Measurements from ENCODE around the gene CNGA2. TPM values are rescaled to one million over a fixed set of nuclear protein-coding genes. Genes with fewer than 3 reads are reported as not detected.

CNGA2 gene
- total and polyA plus RNA-seq, 9 of the 15 experiments (the other 6 are each of a cell fraction or from before 2014, with no cell fraction given), result not detected

DNA sequence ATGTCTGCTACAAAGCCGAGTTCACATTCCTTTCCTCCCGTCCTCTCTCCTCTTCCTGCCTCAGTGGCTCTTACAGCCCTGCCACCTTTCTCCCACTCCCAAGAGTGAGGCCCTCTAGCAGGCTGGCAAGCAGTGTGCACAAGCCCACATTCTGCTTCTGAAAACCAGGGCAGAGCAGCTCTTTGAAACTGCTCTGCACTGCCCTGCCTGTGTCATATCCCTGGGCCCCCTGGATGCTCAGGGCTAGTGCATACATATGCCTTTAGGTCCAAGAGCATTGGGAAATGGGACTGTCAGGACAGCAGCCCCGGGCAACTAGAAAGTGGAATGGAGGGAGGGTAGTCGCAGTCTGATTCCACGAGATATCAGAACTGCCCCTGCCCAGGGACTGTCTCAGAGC, 42.4 kb downstream of the CNGA2 start:
- intact Hi-C loops (cut with micrococcal nuclease), result no loop called here
- FAIRE-seq, result no peak
- TF ChIP-seq TOE1 (IDR thresholded peaks at IDR 0.05; ENCODE audit: borderline replicate concordance), result no peak
- TF ChIP-seq TOE1 (CRISPR knock-in tag; IDR thresholded peaks at IDR 0.05; ENCODE audit: borderline replicate concordance, low read depth), result no peak
- TF ChIP-seq ZNF311 (CRISPR knock-in tag; IDR thresholded peaks at IDR 0.05), result no peak
- TF ChIP-seq IFI16 (CRISPR knock-in tag; IDR thresholded peaks at IDR 0.05), result no peak
- TF ChIP-seq, protein P1, sequence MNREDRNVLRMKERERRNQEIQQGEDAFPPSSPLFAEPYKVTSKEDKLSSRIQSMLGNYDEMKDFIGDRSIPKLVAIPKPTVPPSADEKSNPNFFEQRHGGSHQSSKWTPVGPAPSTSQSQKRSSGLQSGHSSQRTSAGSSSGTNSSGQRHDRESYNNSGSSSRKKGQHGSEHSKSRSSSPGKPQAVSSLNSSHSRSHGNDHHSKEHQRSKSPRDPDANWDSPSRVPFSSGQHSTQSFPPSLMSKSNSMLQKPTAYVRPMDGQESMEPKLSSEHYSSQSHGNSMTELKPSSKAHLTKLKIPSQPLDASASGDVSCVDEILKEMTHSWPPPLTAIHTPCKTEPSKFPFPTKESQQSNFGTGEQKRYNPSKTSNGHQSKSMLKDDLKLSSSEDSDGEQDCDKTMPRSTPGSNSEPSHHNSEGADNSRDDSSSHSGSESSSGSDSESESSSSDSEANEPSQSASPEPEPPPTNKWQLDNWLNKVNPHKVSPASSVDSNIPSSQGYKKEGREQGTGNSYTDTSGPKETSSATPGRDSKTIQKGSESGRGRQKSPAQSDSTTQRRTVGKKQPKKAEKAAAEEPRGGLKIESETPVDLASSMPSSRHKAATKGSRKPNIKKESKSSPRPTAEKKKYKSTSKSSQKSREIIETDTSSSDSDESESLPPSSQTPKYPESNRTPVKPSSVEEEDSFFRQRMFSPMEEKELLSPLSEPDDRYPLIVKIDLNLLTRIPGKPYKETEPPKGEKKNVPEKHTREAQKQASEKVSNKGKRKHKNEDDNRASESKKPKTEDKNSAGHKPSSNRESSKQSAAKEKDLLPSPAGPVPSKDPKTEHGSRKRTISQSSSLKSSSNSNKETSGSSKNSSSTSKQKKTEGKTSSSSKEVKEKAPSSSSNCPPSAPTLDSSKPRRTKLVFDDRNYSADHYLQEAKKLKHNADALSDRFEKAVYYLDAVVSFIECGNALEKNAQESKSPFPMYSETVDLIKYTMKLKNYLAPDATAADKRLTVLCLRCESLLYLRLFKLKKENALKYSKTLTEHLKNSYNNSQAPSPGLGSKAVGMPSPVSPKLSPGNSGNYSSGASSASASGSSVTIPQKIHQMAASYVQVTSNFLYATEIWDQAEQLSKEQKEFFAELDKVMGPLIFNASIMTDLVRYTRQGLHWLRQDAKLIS (CRISPR knock-in tag; IDR thresholded peaks at IDR 0.05), result no peak
- no peak for TF ChIP-seq ZBTB7A (IDR thresholded peaks at IDR 0.05; ENCODE audit: borderline replicate concordance, control insufficient read depth, low read depth, low read length)
- TF ChIP-seq, protein P2, sequence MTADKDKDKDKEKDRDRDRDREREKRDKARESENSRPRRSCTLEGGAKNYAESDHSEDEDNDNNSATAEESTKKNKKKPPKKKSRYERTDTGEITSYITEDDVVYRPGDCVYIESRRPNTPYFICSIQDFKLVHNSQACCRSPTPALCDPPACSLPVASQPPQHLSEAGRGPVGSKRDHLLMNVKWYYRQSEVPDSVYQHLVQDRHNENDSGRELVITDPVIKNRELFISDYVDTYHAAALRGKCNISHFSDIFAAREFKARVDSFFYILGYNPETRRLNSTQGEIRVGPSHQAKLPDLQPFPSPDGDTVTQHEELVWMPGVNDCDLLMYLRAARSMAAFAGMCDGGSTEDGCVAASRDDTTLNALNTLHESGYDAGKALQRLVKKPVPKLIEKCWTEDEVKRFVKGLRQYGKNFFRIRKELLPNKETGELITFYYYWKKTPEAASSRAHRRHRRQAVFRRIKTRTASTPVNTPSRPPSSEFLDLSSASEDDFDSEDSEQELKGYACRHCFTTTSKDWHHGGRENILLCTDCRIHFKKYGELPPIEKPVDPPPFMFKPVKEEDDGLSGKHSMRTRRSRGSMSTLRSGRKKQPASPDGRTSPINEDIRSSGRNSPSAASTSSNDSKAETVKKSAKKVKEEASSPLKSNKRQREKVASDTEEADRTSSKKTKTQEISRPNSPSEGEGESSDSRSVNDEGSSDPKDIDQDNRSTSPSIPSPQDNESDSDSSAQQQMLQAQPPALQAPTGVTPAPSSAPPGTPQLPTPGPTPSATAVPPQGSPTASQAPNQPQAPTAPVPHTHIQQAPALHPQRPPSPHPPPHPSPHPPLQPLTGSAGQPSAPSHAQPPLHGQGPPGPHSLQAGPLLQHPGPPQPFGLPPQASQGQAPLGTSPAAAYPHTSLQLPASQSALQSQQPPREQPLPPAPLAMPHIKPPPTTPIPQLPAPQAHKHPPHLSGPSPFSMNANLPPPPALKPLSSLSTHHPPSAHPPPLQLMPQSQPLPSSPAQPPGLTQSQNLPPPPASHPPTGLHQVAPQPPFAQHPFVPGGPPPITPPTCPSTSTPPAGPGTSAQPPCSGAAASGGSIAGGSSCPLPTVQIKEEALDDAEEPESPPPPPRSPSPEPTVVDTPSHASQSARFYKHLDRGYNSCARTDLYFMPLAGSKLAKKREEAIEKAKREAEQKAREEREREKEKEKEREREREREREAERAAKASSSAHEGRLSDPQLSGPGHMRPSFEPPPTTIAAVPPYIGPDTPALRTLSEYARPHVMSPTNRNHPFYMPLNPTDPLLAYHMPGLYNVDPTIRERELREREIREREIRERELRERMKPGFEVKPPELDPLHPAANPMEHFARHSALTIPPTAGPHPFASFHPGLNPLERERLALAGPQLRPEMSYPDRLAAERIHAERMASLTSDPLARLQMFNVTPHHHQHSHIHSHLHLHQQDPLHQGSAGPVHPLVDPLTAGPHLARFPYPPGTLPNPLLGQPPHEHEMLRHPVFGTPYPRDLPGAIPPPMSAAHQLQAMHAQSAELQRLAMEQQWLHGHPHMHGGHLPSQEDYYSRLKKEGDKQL (CRISPR knock-in tag; IDR thresholded peaks at IDR 0.05; ENCODE audit: borderline replicate concordance), result no peak
- TF ChIP-seq HMG20A (CRISPR knock-in tag; conservative IDR thresholded peaks at IDR 0.05), result no peak
- TF ChIP-seq, protein P3, sequence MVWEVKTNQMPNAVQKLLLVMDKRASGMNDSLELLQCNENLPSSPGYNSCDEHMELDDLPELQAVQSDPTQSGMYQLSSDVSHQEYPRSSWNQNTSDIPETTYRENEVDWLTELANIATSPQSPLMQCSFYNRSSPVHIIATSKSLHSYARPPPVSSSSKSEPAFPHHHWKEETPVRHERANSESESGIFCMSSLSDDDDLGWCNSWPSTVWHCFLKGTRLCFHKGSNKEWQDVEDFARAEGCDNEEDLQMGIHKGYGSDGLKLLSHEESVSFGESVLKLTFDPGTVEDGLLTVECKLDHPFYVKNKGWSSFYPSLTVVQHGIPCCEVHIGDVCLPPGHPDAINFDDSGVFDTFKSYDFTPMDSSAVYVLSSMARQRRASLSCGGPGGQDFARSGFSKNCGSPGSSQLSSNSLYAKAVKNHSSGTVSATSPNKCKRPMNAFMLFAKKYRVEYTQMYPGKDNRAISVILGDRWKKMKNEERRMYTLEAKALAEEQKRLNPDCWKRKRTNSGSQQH (CRISPR knock-in tag; IDR thresholded peaks at IDR 0.05), result no peak
- TF ChIP-seq ADNP (tag; IDR thresholded peaks at IDR 0.05), result no peak
- no peak for TF ChIP-seq FOXK1 (CRISPR knock-in tag; IDR thresholded peaks at IDR 0.05; ENCODE audit: borderline replicate concordance)
- no peak for TF ChIP-seq NFRKB (IDR thresholded peaks at IDR 0.05; ENCODE audit: low read depth)
- no peak for TF ChIP-seq MAFG (tag; conservative IDR thresholded peaks at IDR 0.05)

More for the DNA sequence above, 42.4 kb downstream of the CNGA2 start:
- ATAC-seq (no peak), DNase-seq (ENCODE audit: extremely low read depth in 1 of 4, low spot score in 3 of 4) (no peak)
- H3K9me1 ChIP-seq (ENCODE audit: control insufficient read depth, insufficient read depth, low read length), result no peaks in the 10 kb centered on the region
- no peaks in the 10 kb centered on the region for H3K36me3 ChIP-seq (ENCODE audit: control insufficient read depth, insufficient read depth, low read length)
- BruUV-seq (replicated peaks), result no TSS peak
- H3K79me2 ChIP-seq (ENCODE audit: control insufficient read depth, insufficient read depth, low read length), result no peaks in the 10 kb centered on the region
- peaks cover 8 to 46% of the 10 kb centered on the region in 2 experiments; a peak in 3 of 5 replicates for H3K27me3 ChIP-seq (ENCODE audit: control insufficient read depth in 2 of 2, insufficient read depth in 2 of 2, low read length in 2 of 2)
- no peak overlapping the region for H3K4me2 ChIP-seq (ENCODE audit: insufficient read depth, low read length)
- H3K4me3 ChIP-seq, result no peak overlapping the region
- H3K4me1 ChIP-seq (replicated peaks in 1 of 2; ENCODE audit: control insufficient read depth in 2 of 2, insufficient read depth in 2 of 2, low read length in 2 of 2), result no peaks in the 10 kb centered on the region
- ChIA-PET CTCF (ENCODE audit: low intra/inter-chr PET ratio) (no interaction called here), POLR2A (interaction anchor here (1.5 kb wide), 1 partner anchor 15 kb away, joined by 3 read pairs; no protein-coding TSS in a partner anchor)
- no peak overlapping the region for H2AFZ ChIP-seq (ENCODE audit: low read depth, low read length)
- no peak overlapping the region for H3K27ac ChIP-seq (ENCODE audit: extremely low read depth, low read depth, low read length)
- H3K9me3 ChIP-seq (replicated peaks; ENCODE audit: control insufficient read depth, insufficient read depth, low read depth, low read length), result no peaks in the 10 kb centered on the region
- WGBS (ENCODE audit: insufficient coverage, low coverage, missing lambda C conversion rate), result 0% methylated on average over 3 of the region's 5 CpGs
- no peaks in the 10 kb centered on the region for H4K20me1 ChIP-seq (replicated peaks; ENCODE audit: control insufficient read depth, insufficient read depth, low read length)
- in situ Hi-C loops (cut with MboI), result no loop called here
- no peak overlapping the region for H3K9ac ChIP-seq (ENCODE audit: insufficient read depth in 1 of 2, low read depth in 2 of 2, low read length in 2 of 2)

Data from K562 (cell line).